ENCODE data around the gene ARID1B.

The ARID1B gene

DNA sequence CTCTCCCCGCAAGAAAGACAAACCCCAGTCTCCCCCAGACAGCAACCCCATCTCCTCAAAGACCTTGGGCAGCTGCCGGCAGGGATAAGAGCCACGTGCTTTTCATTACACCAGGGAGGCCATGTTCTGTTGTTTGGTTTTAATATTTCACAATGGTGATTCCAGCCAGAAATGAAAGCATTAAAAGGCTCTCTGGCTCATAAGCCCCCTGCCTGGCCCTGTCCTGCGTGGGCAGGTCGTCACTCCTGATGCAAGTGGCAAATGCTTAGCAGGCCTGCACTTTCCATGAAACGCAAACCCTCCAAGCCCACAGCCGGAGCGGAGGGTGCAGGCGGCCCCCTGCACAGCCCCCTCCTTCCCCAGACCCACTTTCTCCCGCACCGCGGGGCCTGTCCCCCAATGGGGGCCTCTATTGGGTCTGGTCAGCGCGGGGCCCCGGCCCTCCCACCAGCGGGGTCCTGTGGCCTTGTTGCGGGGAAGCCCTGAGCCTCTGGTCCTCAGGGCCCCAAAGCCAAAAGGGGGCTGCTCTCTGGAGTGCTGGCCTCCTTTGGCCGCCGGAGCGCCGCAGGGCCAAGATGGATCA, 469.0 kb downstream of the ARID1B start:
- no peak overlapping the region for H3K4me3 ChIP-seq (ENCODE audit: low read length)
- no peaks in the 10 kb centered on the region for H3K4me1 ChIP-seq (ENCODE audit: insufficient read depth, low read length)
- WGBS, result 93% methylated on average over 21 of the region's 21 CpGs
- H3K27ac ChIP-seq (ENCODE audit: low read depth, low read length), result no peak overlapping the region
- H3K36me3 ChIP-seq (ENCODE audit: insufficient read depth, low read length), result no peaks in the 10 kb centered on the region
- no peak overlapping the region for H3K9ac ChIP-seq (ENCODE audit: low read depth, low read length)
- no peaks in the 10 kb centered on the region for H3K27me3 ChIP-seq (ENCODE audit: insufficient read depth, low read length)
- H3K9me3 ChIP-seq (ENCODE audit: insufficient read depth, low read depth, low read length), result no peaks in the 10 kb centered on the region

DNA sequence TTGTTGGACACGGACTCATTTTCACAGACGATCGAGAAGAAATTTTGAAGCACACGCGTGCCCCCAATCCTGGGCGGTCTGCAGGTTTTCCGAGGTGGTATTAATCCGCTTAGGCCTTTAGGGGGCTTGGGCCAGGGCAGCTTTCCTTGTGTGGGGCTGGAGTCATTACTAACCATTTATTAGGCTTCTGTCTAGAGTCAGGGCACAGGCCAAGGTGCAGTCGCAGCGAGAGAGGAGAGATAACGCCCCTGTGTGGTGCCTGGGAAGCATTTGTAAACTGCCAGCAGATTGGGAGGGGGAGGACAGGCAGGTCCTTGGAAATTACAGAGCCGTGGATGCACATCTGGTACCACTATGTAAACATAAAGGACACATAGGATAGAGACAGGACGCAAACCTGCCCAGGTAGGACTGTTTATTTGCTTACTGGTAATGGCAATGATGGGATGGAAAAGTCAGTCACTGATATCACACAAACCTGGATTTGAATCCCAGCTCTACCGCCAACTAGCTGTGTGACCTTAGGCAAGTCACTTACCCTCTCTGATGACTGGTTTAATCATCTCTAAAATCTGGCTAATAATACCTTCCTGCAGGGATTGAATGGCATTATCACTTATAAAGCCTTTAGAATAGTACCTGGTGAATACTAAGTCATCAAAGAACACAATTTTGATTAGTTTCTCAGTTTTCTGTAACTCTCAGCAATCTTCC, 469.8 kb downstream of the ARID1B start:
- H3K9me3 ChIP-seq (ENCODE audit: insufficient read depth, low read depth, low read length), result no peaks in the 10 kb centered on the region
- H3K4me3 ChIP-seq (ENCODE audit: low read length), result no peak overlapping the region
- no peak overlapping the region for H3K9ac ChIP-seq (ENCODE audit: low read depth, low read length)
- H3K27me3 ChIP-seq (ENCODE audit: insufficient read depth, low read length), result no peaks in the 10 kb centered on the region; the same call in 1 of the 2 replicates
- H3K27ac ChIP-seq (ENCODE audit: low read depth, low read length), result no peak overlapping the region
- no peaks in the 10 kb centered on the region for H3K36me3 ChIP-seq (ENCODE audit: insufficient read depth, low read length)
- WGBS, result 90% methylated on average over 14 of the region's 14 CpGs
- H3K4me1 ChIP-seq (ENCODE audit: insufficient read depth, low read length), result no peaks in the 10 kb centered on the region

DNA sequence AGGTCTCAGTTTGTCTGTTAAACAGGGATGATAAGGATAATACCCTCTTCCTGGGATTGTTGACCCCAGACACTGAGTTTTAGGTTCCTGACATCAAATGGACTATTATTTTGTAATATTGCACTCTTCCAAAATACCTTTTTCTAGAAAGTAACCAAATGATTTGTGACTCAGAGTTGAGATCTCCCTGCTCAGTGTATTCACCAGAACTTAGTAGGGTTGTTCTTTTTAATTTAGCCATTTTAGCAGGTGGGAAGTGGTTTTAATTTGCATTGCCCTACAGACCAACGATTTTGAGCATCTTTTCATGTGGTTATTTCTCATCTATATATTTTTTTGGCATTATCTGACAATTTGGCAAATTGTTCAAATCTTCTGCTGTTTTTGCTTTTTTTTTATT, 471.1 kb downstream of the ARID1B start:
- no peak overlapping the region for H3K4me3 ChIP-seq (ENCODE audit: low read length)
- WGBS, result no CpG with 5 or more reads among the region's 1 CpG
- H3K27me3 ChIP-seq (ENCODE audit: insufficient read depth, low read length), result no peaks in the 10 kb centered on the region; the same call in 1 of the 2 replicates
- H3K4me1 ChIP-seq (ENCODE audit: insufficient read depth, low read length), result no peaks in the 10 kb centered on the region
- H3K9me3 ChIP-seq (ENCODE audit: insufficient read depth, low read depth, low read length), result no peaks in the 10 kb centered on the region
- H3K27ac ChIP-seq (ENCODE audit: low read depth, low read length), result no peak overlapping the region
- no peak overlapping the region for H3K9ac ChIP-seq (ENCODE audit: low read depth, low read length)
- H3K36me3 ChIP-seq (ENCODE audit: insufficient read depth, low read length), result no peaks in the 10 kb centered on the region

DNA sequence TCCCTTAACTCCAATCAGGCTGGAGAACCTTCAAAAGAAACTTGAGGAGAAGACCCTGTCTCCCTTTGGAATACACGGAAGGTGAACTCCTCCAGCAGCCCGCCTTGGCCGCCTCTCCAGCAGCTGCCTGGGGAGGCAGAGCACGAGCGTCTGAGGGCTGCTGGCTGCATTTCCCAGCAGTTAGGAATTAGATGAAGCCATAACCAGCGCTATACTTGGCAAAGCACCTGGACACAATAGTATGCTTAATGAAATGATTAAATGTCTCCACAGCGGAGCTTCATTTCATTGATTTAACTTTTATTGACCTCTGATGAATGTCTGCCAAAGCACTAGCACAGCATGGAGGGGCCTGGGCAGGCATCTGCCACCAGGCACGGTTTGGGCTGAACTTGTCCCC, 472.6 kb downstream of the ARID1B start:
- H3K27ac ChIP-seq (ENCODE audit: low read depth, low read length), result no peak overlapping the region
- 90% methylated on average over 8 of the region's 8 CpGs for WGBS
- no peak overlapping the region for H3K4me3 ChIP-seq (ENCODE audit: low read length)
- no peaks in the 10 kb centered on the region for H3K36me3 ChIP-seq (ENCODE audit: insufficient read depth, low read length)
- no peaks in the 10 kb centered on the region; the same call in 1 of the 2 replicates for H3K27me3 ChIP-seq (ENCODE audit: insufficient read depth, low read length)
- H3K4me1 ChIP-seq (ENCODE audit: insufficient read depth, low read length), result no peaks in the 10 kb centered on the region
- no peaks in the 10 kb centered on the region for H3K9me3 ChIP-seq (ENCODE audit: insufficient read depth, low read depth, low read length)
- no peak overlapping the region for H3K9ac ChIP-seq (ENCODE audit: low read depth, low read length)

DNA sequence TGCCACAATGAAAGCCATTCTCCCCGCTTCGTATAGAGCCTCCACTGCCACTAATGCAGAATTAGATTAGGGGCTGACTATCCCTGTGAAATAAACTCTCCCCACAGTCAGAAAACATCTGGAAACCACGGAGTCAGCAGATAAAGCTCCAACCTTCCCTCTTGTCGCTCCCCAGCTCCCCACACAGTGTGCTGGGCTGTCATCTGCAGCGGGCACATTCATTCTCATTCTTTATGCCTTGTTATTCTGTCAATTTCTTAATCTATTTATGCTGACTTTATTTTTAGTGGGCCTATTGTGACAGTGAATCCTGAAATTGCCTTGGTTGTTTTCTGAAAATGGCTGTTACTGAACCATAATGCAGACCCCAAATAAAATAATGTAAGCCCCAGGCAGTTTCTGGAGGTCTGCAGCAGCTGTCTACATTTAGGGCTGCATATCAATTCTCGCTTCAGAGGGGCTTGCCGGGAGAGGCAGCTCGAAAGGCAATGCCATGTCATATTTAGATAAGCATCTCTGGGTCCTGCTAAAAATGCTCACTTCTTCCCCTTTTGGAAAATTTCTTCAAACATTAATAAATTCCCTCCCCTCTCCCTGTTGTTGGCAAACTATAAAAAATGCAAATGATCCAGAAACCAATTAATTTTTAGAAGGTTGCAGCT, 474.5 kb downstream of the ARID1B start:
- H3K36me3 ChIP-seq (ENCODE audit: insufficient read depth, low read length), result no peaks in the 10 kb centered on the region
- 84% methylated on average over 8 of the region's 8 CpGs for WGBS

DNA sequence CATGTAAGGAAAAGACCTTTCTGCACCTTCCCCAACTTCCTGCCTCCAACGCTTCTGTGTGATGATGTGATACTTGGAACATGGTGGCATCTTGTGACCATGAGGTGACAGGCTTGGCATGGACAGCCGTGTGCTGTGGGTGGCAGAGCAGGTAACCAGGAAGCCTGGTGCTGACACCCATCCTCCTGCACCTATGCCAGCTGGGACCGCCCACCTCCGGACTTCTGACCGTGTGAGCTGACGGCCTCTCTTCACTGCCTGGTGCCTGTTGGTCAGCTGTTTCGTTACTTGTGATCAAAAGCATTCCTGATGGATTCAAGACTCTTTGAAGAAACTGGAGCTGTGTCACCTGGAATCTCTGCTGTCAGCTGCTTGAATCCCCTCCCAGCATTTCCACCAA, 475.8 kb downstream of the ARID1B start:
- Histone ChIP-seq H3K36me3 (ENCODE audit: insufficient read depth, low read length) (no peaks in the 10 kb centered on the region), H3K4me3 (ENCODE audit: low read length) (no peak overlapping the region), H3K9ac (ENCODE audit: low read depth, low read length) (no peak overlapping the region), H3K4me1 (ENCODE audit: insufficient read depth, low read length) (no peaks in the 10 kb centered on the region), H3K27me3 (ENCODE audit: insufficient read depth, low read length) (no peaks in the 10 kb centered on the region; the same call in 1 of the 2 replicates), H3K27ac (ENCODE audit: low read depth, low read length) (no peak overlapping the region), H3K9me3 (ENCODE audit: insufficient read depth, low read depth, low read length) (no peaks in the 10 kb centered on the region)
- WGBS, result 86% methylated on average over 7 of the region's 7 CpGs

More for the DNA sequence above, 474.5 kb downstream of the ARID1B start:
- no peak overlapping the region for H3K27ac ChIP-seq (ENCODE audit: low read depth, low read length)
- H3K4me1 ChIP-seq (ENCODE audit: insufficient read depth, low read length), result no peaks in the 10 kb centered on the region
- H3K9ac ChIP-seq (ENCODE audit: low read depth, low read length), result no peak overlapping the region
- no peaks in the 10 kb centered on the region for H3K9me3 ChIP-seq (ENCODE audit: insufficient read depth, low read depth, low read length)
- H3K4me3 ChIP-seq (ENCODE audit: low read length), result no peak overlapping the region
- H3K27me3 ChIP-seq (ENCODE audit: insufficient read depth, low read length), result no peaks in the 10 kb centered on the region; the same call in 1 of the 2 replicates

DNA sequence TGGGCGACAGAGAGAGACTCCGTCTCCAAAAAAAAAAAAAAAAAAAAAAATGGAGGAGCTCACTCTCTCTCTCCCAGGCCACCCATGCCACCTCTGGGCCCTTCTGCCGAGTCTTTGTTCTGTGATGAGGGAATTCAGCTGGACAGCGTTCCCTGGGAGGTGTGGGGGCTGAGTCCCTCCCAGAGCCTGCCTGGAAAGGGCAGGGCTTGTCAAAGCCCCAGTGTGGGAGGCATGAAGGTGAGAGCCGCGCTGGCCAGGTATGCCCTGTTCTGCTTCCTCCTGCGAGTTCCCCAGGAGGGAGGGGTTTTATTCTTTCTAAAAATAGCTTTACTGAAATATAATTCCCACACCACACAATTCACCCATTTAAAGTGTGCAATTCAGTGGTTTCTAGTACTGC, 476.5 kb downstream of the ARID1B start:
- Histone ChIP-seq H3K4me1 (ENCODE audit: insufficient read depth, low read length) (no peaks in the 10 kb centered on the region), H3K9ac (ENCODE audit: low read depth, low read length) (no peak overlapping the region)
- 92% methylated on average over 6 of the region's 7 CpGs for WGBS

DNA sequence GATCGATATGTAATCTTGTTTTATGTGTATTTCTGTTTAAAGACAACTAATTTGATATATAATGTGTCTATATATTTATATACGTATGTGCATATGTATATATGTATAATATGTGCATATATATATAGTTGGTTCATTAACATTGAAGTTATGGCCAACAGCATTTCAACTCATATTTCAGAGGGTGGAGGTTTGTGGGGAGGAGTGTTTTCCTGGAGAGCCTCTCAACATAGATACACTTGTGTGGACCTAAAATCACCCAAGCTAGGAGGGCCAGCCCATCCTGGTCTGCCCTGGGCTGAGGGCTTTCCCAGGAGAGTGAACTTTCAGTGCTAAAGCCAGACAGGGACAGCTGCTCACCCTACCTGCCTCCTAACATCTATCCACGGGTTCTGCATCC, 477.4 kb downstream of the ARID1B start:
- no peak overlapping the region for H3K4me3 ChIP-seq (ENCODE audit: low read length)
- 83% methylated on average over 1 of the region's 3 CpGs for WGBS
- H3K9me3 ChIP-seq (ENCODE audit: insufficient read depth, low read depth, low read length), result no peaks in the 10 kb centered on the region
- H3K4me1 ChIP-seq (ENCODE audit: insufficient read depth, low read length), result no peaks in the 10 kb centered on the region
- no peaks in the 10 kb centered on the region; the same call in 1 of the 2 replicates for H3K27me3 ChIP-seq (ENCODE audit: insufficient read depth, low read length)
- no peaks in the 10 kb centered on the region for H3K36me3 ChIP-seq (ENCODE audit: insufficient read depth, low read length)
- no peak overlapping the region for H3K27ac ChIP-seq (ENCODE audit: low read depth, low read length)
- no peak overlapping the region for H3K9ac ChIP-seq (ENCODE audit: low read depth, low read length)

More for the DNA sequence above, 476.5 kb downstream of the ARID1B start:
- Histone ChIP-seq H3K27me3 (ENCODE audit: insufficient read depth, low read length) (no peaks in the 10 kb centered on the region; the same call in 1 of the 2 replicates), H3K27ac (ENCODE audit: low read depth, low read length) (no peak overlapping the region), H3K36me3 (ENCODE audit: insufficient read depth, low read length) (no peaks in the 10 kb centered on the region), H3K9me3 (ENCODE audit: insufficient read depth, low read depth, low read length) (no peaks in the 10 kb centered on the region), H3K4me3 (ENCODE audit: low read length) (no peak overlapping the region)

DNA sequence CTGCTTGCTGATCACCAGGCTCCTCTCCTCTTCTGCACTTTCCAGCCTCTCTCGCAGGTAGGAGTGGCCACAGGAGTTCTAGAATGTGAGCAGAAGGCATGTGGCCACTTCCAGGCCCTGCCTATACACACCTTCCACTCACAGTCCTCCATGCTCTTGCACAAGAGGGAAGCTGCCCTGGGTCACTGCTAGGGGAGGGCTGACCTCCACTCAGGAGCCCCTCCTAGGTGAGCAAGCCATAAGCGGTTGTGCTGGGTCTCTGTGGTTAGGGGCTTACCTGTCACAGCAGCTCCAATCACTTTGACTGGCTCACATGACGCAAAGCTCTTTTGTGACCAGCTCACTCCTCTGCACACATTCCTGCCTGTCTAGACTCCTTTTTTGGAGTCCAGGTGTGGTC, 477.9 kb downstream of the ARID1B start:
- 94% methylated on average over 3 of the region's 3 CpGs for WGBS
- no peaks in the 10 kb centered on the region for H3K9me3 ChIP-seq (ENCODE audit: insufficient read depth, low read depth, low read length)
- no peak overlapping the region for H3K4me3 ChIP-seq (ENCODE audit: low read length)
- no peaks in the 10 kb centered on the region; the same call in 1 of the 2 replicates for H3K27me3 ChIP-seq (ENCODE audit: insufficient read depth, low read length)
- H3K4me1 ChIP-seq (ENCODE audit: insufficient read depth, low read length), result no peaks in the 10 kb centered on the region
- no peaks in the 10 kb centered on the region for H3K36me3 ChIP-seq (ENCODE audit: insufficient read depth, low read length)
- no peak overlapping the region for H3K9ac ChIP-seq (ENCODE audit: low read depth, low read length)
- no peak overlapping the region for H3K27ac ChIP-seq (ENCODE audit: low read depth, low read length)

DNA sequence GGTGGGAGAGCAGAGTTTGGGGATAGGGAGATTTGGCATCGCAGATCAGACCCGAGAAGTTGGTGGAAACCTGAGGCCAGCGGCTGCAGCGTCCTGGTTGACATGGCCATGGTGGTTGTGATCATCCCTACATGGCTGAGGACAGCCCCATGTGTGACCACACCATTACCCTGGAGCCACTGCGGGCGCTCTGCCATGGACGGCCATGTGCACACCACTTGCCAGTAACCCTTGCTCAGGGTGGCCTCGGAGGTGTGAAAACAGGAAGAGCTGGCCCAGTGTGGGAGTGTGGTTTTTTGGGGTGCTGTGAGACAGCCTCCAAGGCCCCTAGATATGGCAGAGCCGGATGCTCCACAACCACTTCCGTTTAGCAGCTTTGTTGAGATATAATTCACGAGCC, 481.7 kb downstream of the ARID1B start:
- Histone ChIP-seq H3K4me3 (ENCODE audit: low read length) (no peak overlapping the region), H3K36me3 (ENCODE audit: insufficient read depth, low read length) (no peaks in the 10 kb centered on the region), H3K9ac (ENCODE audit: low read depth, low read length) (no peak overlapping the region), H3K27ac (ENCODE audit: low read depth, low read length) (no peak overlapping the region), H3K27me3 (ENCODE audit: insufficient read depth, low read length) (no peaks in the 10 kb centered on the region), H3K9me3 (ENCODE audit: insufficient read depth, low read depth, low read length) (no peaks in the 10 kb centered on the region), H3K4me1 (ENCODE audit: insufficient read depth, low read length) (no peaks in the 10 kb centered on the region)
- WGBS, result 94% methylated on average over 11 of the region's 11 CpGs

DNA sequence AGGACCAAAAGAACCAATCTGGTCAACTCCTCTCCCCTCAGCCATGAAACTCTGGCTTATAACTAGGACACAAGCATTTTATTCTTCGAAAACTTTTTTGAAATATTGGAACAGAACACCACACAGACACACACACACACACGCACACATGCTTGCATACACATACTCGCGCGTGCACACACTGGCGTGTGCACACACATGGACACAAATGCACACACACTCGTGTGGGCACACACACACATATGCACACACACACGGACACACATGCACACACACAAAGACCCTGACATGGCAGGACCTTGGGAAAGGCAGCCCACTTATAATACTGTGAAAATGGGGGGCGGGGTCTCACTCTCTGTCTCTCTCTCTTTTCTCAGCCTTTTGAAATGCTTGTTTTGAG, 482.3 kb downstream of the ARID1B start:
- WGBS, result 91% methylated on average over 9 of the region's 9 CpGs
- no peaks in the 10 kb centered on the region for H3K27me3 ChIP-seq (ENCODE audit: insufficient read depth, low read length)
- H3K27ac ChIP-seq (ENCODE audit: low read depth, low read length), result no peak overlapping the region
- H3K9ac ChIP-seq (ENCODE audit: low read depth, low read length), result no peak overlapping the region
- H3K9me3 ChIP-seq (ENCODE audit: insufficient read depth, low read depth, low read length), result no peaks in the 10 kb centered on the region
- no peaks in the 10 kb centered on the region for H3K36me3 ChIP-seq (ENCODE audit: insufficient read depth, low read length)
- H3K4me3 ChIP-seq (ENCODE audit: low read length), result no peak overlapping the region
- no peaks in the 10 kb centered on the region for H3K4me1 ChIP-seq (ENCODE audit: insufficient read depth, low read length)

Measured in HUES64 (cell line).